Duodenal mucosa (tissue), 2 donors: ENCODE measurements around the gene COL6A1.
A peak's percentile ranks its signal among the peaks of the same experiment; 100 is the strongest.

Experiments used
- H3K27ac ChIP-seq: one replicate; pipeline ENCODE4 v1.7.0; 2013; ENCODE audit warnings: low read depth, low read length
- H3K27me3 ChIP-seq, 2 donors: one replicate each; pipeline ENCODE4 v1.7.0; 2013; ENCODE audit warnings: low read length in 2 of 2, control low read depth in 1 of 2; ENCODE audit not compliant: insufficient read depth in 2 of 2, control insufficient read depth in 1 of 2
- H3K36me3 ChIP-seq, 2 donors: one replicate each; pipeline ENCODE4 v1.7.0; 2013; ENCODE audit warnings: low read length in 2 of 2, control low read depth in 1 of 2; ENCODE audit not compliant: insufficient read depth in 2 of 2, control insufficient read depth in 1 of 2
- H3K4me1 ChIP-seq, 2 donors: one replicate each; pipeline ENCODE4 v1.7.0; 2013; ENCODE audit warnings: low read length in 2 of 2, control low read depth in 1 of 2; ENCODE audit not compliant: insufficient read depth in 2 of 2, control insufficient read depth in 1 of 2
- H3K4me3 ChIP-seq, 2 donors: one replicate each; pipeline ENCODE4 v1.7.0; 2013; ENCODE audit warnings: low read length in 2 of 2, low read depth in 1 of 2
- H3K9ac ChIP-seq, 2 donors: one replicate each; pipeline ENCODE4 v1.7.0; 2013; ENCODE audit warnings: low read length in 2 of 2, low read depth in 1 of 2
- H3K9me3 ChIP-seq, 2 donors: one replicate each; pipeline ENCODE4 v1.7.0; 2013; ENCODE audit warnings: low read length in 2 of 2, control low read depth in 1 of 2; ENCODE audit not compliant: control insufficient read depth in 1 of 2

The COL6A1 gene

DNA sequence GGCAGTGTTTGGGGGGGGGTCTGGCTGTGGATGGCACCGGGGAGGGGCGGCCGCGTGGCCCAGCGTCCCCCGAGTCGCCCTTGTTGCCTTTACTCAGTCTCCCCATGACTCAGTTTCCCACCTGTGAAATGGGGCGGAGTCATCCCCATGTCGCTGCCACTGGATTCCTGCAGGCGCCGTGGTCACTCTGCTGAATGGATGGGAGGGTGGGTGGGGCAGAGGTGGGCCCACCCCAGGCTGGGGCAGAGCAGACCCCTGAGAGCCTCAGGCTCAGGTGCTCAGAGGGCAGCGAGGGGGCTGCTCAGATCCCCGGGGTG lies 2.0 kb downstream of the COL6A1 start:
- Histone ChIP-seq H3K4me3 (peak overlapping the region in 1 of 2 donors; percentile 72), H3K4me1 (peaks cover 0 to 12% of the 10 kb centered on the region in 2 donors), H3K27me3 (peaks cover 11 to 12% of the 10 kb centered on the region in 2 donors), H3K9me3 (no peaks in the 10 kb centered on the region), H3K9ac (peak overlapping the region in 1 of 2 donors; percentile 54), H3K27ac (no peak overlapping the region), H3K36me3 (peaks cover 0 to 3% of the 10 kb centered on the region in 2 donors)

DNA sequence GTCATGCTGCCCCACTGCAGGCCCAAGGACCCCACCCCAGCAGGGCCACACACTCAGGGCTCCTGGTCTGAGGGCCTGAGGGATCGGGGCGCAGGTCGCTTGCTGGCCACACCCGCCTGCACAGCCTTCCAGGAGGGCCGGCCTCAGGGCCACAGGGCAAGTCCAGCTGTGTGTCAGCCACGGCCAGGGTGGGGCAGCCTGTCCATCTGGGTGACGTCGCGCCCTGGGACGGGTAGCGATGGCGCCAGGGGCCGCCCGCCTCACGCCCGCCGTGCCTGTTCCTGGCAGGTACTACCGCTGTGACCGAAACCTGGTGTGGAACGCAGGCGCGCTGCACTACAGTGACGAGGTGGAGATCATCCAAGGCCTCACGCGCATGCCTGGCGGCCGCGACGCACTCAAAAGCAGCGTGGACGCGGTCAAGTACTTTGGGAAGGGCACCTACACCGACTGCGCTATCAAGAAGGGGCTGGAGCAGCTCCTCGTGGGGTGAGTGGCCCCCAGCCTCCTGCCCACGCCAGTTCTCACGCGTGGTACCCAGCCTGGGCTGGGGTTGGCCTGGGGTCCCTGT lies 2.5 kb downstream of the COL6A1 start:
- Histone ChIP-seq H3K9me3 (no peaks in the 10 kb centered on the region), H3K9ac (no peak overlapping the region), H3K4me1 (peaks cover 0 to 12% of the 10 kb centered on the region in 2 donors), H3K4me3 (no peak overlapping the region), H3K27me3 (peaks cover 11 to 12% of the 10 kb centered on the region in 2 donors), H3K27ac (no peak overlapping the region), H3K36me3 (peaks cover 0 to 3% of the 10 kb centered on the region in 2 donors)

DNA sequence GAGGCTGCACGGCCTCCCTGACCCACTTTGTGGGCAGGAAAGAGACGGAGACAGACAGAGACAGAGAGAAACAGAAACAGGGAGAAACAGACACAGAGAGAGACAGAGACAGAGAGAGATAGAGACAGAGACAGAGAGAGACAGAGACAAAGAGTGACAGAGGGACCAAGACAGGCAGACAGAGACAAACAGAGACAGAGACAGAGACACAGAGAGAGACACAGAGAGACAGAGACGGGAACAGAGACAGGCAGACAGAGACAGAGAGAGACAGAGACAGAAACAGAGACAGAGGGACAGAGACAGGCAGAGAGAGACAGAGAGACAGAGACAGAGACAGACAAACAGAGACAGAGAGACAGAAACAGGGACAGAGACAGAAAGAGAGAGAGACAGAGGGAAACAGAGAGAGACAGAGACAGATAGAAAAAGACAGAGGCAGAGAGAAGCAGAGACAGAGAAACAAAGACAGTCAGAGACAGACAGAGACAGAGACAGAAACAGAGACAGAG lies 3.1 kb downstream of the COL6A1 start:
- no peak overlapping the region for H3K4me3 ChIP-seq
- H3K9ac ChIP-seq: no peak overlapping the region
- H3K4me1 ChIP-seq: peaks cover 0 to 12% of the 10 kb centered on the region in 2 donors
- H3K27me3 ChIP-seq: peaks cover 7 to 11% of the 10 kb centered on the region in 2 donors
- no peaks in the 10 kb centered on the region for H3K9me3 ChIP-seq
- H3K36me3 ChIP-seq: peaks cover 0 to 3% of the 10 kb centered on the region in 2 donors
- no peak overlapping the region for H3K27ac ChIP-seq

DNA sequence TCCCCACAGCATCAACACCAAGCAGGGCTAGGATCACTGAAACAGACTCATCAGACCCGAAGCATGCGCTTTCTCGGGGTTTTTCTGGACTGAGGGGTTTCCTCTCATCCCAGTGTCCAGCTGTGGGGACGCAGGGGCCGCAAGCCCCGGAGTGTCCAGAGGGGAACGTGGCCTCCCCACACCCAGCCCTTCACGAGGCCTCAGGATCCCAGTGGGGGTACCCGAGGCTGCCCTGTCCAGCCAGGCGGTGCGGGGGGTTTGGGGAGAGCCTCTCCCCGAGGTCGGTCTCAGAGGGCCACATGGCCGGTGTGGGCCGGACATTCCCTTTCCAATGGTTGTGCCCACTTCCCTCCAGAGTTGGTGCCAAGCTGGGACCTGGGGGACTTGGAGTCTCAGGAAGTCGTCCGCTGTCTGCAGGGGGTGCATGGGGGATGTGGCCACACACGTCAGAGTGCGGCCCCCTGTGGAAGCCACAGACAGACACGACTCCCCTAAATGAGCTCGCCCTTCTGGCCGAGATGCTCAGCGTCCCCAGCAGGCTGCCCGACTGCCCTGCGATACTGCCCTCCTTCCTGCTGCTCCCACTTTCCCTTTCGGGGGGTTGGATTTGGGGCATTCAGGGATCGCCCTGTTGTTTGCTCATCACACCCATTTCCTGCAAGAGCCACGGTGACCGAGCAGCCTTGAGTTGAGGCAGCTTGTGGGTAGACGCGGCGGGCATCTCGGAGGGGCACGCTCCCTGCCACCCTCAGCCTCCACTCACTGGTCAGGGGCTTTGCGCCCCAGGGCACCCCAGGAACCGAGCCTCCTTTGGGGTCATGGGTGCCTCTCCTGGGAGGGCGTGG lies 4.1 kb downstream of the COL6A1 start:
- Histone ChIP-seq H3K9ac (no peak overlapping the region), H3K27me3 (peaks cover 6% of the 10 kb centered on the region in 2 donors), H3K4me1 (peaks cover 0 to 9% of the 10 kb centered on the region in 2 donors), H3K36me3 (peaks cover 0 to 3% of the 10 kb centered on the region in 2 donors), H3K27ac (no peak overlapping the region), H3K4me3 (no peak overlapping the region), H3K9me3 (no peaks in the 10 kb centered on the region)

DNA sequence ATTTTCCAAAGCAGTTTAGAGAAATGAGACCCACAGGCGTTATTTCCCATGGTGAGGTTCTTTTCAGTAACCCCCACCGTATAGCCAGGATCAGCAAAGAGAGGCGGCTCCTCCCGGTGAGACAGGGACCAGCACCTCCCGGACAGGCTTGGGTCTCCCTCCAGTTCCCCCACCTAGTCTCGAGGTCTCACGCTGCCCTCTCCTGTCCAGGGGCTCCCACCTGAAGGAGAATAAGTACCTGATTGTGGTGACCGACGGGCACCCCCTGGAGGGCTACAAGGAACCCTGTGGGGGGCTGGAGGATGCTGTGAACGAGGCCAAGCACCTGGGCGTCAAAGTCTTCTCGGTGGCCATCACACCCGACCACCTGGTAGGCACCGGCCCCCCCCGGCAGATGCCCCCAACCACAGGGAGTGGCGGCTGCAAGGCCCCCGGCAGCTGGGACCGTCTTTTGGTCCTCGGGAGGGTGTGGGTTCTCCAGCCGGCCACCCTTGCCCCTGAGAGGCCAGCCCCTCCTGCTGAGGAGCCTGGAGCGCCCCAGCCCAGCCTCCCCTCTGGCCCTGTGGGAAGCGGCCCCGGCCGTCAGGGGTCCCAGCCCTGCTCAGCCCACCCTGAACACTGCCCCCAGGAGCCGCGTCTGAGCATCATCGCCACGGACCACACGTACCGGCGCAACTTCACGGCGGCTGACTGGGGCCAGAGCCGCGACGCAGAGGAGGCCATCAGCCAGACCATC lies 4.9 kb downstream of the COL6A1 start:
- Histone ChIP-seq H3K27me3 (peaks cover 6% of the 10 kb centered on the region in 2 donors), H3K9me3 (no peaks in the 10 kb centered on the region), H3K36me3 (peaks cover 0 to 3% of the 10 kb centered on the region in 2 donors), H3K27ac (no peak overlapping the region), H3K4me1 (peaks cover 0 to 3% of the 10 kb centered on the region in 2 donors), H3K4me3 (no peak overlapping the region), H3K9ac (no peak overlapping the region)

DNA sequence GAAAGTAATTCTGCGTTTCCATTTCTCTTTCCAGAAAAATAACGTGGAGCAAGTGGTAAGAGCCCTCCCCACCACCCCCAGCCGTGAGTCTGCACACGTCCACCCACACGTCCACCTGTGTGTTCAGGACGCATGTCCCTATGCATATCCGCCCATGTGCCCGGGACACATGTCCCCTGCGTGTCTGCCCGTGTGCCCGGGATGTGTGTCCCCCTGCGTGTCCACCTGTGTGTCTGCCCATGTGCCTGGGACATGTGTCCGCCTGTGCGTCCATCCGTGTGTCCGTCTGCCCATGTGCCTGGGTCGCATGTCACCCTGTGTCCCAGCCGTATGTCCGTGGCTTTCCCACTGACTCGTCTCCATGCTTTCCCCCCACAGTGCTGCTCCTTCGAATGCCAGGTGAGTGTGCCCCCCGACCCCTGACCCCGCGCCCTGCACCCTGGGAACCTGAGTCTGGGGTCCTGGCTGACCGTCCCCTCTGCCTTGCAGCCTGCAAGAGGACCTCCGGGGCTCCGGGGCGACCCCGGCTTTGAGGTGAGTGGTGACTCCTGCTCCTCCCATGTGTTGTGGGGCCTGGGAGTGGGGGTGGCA lies 5.6 kb downstream of the COL6A1 start:
- Histone ChIP-seq H3K4me1 (no peaks in the 10 kb centered on the region), H3K36me3 (peaks cover 0 to 3% of the 10 kb centered on the region in 2 donors)

DNA sequence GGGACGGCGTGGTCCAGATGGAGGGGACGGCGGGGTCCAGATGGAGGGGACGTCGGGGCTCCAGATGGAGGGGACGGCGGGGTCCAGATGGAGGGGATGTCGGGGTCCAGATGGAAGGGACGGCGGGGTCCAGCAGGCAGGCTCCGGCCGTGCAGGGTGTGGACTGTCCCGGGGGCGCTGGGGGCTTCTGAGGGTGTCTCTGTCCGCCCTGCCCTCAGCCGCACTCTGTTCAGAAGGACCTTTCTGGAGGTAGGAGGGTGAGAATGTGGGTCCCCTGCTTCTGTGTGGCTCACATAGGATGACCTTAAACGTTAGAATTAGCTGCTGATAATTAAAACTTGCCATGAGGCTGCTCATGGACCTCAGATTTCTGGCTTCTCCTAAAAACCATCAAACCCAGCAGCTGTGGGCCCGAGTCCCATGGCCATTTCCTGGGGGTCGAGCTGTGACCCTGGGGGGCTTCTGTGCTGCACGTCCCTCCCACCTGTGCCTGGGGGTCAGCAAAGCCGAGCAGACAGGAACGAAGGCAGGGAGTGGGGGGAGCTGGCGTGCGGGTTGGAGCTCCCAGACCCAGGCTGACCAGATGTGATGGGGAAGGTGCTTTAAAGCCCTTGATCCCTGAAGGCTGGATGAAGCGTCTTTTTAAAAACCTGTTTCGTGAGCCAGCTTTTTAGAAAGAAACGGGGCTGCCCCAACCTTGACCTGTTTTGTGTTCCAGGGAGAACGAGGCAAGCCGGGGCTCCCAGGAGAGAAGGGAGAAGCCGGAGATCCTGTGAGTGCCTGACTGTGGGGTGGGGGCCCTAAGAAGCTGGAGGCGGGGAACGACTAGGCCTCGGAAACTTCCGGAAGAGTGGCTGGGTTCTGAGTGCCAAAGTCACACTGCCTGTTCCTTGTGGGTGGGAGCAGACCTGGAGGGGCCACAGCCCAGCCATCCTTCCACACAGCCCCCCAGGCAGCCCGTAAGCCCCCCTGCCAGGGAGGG lies 7.1 kb downstream of the COL6A1 start:
- Histone ChIP-seq H3K36me3 (peaks cover 0 to 3% of the 10 kb centered on the region in 2 donors), H3K27me3 (no peaks in the 10 kb centered on the region), H3K27ac (no peak overlapping the region), H3K4me1 (no peaks in the 10 kb centered on the region), H3K4me3 (no peak overlapping the region), H3K9ac (no peak overlapping the region), H3K9me3 (no peaks in the 10 kb centered on the region)

More for the DNA sequence above, 5.6 kb downstream of the COL6A1 start:
- Histone ChIP-seq H3K27me3 (peaks cover 5 to 6% of the 10 kb centered on the region in 2 donors), H3K9ac (no peak overlapping the region), H3K27ac (no peak overlapping the region), H3K4me3 (no peak overlapping the region), H3K9me3 (no peaks in the 10 kb centered on the region)

DNA sequence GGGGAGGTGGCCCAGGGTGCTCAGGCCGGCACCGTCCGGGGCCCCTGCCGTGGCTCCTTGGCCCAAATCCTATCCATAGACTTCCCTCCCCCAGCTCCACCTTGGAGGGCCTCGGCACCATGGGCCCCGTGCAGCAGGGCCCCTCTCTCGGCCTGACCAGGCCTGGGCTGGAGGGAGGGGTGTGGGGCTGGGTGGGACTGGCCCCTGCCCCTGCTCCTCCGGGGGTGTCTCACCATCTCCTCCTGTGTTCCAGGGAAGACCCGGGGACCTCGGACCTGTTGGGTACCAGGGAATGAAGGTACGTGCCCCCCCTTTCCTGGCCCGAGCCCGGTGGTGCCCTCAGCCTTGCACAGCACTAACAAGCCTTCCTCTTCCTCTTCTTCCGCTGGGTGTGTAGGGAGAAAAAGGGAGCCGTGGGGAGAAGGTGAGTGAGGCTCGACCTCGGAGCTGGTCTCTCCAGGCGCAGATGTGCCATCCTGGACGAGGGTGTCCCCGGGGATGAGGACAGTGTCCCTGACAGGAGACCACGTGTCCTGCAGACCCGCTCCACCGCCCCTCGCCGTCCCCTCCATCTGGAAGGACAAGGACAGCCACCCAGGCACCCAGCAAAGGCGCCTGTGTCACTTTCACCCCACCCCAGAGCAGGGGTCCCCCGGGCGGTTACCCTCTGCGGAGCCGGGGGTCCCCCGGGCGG lies 7.9 kb downstream of the COL6A1 start:
- Histone ChIP-seq H3K27me3 (no peaks in the 10 kb centered on the region), H3K36me3 (peaks cover 0 to 3% of the 10 kb centered on the region in 2 donors), H3K4me3 (no peak overlapping the region), H3K4me1 (no peaks in the 10 kb centered on the region), H3K9ac (no peak overlapping the region), H3K9me3 (no peaks in the 10 kb centered on the region), H3K27ac (no peak overlapping the region)
